Measurements from ENCODE around the gene MOSPD2.

- TF ChIP-seq CTCF (IDR thresholded peaks at IDR 0.05), result no peak
- TF ChIP-seq POLR2A (IDR thresholded peaks at IDR 0.05), result no peak
Measured at GRCh38 chrX:14851526-14851925, 21.7 kb upstream of the MOSPD2 start.

All from stomach (tissue), 4 donors.